ENCODE results near the gene RAC3.
A peak's percentile ranks its signal among the peaks of the same experiment; 100 is the strongest.

RAC3 gene

GRCh38 chr17:82009413-82009812, 22.1 kb upstream of the RAC3 start:
- TF ChIP-seq CTCF (IDR thresholded peaks at IDR 0.05; ENCODE audit: insufficient read depth, low read depth, low read length, missing control alignments), result no peak
- DNase-seq (ENCODE audit: low read depth), result no peak
- no peak overlapping the region for H3K4me3 ChIP-seq (ENCODE audit: low read length)

DNA sequence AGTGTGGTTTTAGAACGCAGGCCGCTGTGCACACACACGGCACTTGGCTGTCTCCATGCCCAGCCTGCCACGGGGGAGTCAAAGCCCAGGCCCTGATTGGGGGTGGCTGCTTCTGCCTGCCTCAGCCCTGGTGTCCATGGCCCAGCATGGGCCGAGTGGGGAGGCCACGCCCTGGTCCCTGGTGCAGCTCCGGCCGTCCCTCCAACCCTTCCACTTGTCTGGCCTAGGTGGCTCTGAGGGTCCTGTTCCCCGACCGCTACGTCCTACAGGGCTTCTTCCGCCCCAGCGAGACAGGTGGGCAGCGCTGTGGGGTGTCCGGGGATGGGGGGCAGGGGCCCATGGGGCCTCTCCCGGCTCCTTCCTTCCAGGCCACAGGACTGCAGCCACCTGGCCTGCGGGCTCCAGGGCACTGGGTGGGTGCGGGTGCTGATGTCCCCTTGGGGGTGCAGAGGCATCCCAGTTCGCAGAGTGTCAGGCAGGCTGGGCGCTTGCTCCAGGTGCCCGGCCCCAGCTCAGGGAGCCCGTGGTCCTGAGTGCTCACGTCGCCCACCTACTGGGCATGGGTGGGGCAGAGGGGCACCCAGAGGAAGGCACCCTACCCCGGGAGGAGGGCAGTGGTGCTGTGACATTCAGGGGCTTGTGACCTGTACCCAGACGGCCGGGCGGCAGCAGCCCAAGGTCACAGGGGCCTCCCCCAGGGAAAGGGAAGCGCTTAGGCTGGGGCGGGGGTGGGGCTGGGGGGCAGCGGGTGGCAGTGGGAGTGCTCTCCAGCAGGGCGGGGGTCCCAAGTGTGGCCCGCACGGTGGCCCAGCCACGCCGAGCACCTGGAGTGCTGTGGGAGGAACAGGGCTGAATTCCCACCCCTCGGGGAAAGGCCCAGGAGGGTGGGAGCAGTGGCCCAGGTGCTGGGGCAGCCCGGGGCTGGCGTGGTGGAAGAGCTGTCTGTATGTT, 20.6 kb upstream of the RAC3 start:
- H3K4me3 ChIP-seq (ENCODE audit: low read length), result no peak overlapping the region
- TF ChIP-seq CTCF (IDR thresholded peaks at IDR 0.05; ENCODE audit: insufficient read depth, low read depth, low read length, missing control alignments), result no peak
- no peak for DNase-seq (ENCODE audit: low read depth)

DNA sequence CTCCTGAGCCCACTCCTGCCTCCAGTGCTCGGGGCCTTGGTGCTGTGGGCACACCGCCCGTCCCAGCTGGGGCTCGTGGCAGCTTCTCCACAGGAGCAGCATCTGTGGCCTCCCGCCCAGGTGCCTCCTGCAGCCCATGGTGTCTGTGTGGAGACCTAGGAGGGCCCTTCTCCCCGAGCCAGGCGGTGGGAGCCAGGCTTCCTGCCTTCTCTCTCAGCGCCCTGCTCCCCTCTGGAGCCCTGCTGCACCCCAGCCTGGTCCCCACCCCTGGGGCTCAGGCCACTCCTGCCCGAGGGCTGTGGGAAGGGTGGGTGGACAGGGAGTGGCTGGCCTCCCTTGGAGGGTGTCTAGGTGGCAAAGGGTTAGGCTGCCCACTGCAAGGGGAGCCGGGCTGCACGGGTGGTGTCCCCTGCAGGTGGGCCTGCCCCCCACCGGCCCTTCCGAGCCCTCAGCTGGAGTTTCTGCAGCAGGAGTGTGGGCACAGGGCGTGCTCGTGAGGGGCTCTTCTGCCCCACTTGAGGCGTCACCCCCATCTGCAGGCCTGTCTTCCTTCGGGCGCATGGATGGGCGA, 19.8 kb upstream of the RAC3 start:
- DNase-seq (ENCODE audit: low read depth), result no peak
- TF ChIP-seq CTCF (IDR thresholded peaks at IDR 0.05; ENCODE audit: insufficient read depth, low read depth, low read length, missing control alignments), result no peak
- H3K4me3 ChIP-seq (ENCODE audit: low read length), result no peak overlapping the region

DNA sequence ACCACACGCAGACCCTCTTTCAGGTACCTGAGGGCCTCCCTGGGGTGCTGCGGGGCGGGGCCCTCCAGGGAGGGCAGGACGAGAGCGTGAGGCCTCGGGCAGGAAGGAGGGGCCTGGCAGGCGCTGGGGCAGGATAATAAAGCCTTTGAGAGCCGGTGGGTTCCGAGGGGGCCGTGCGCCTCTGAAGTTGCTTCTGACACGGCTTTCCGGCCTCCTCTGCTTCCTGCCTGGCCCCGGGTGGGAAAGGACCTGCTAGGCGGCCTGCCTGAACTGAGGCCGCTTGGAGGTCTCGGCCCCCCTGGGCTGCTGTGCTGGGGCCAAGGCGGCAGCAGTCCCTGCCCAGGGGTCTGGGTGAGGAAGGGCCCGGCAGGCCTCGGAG, 19.2 kb upstream of the RAC3 start:
- no peak for DNase-seq (ENCODE audit: low read depth)
- TF ChIP-seq CTCF (IDR thresholded peaks at IDR 0.05; ENCODE audit: insufficient read depth, low read depth, low read length, missing control alignments), result no peak
- H3K4me3 ChIP-seq (ENCODE audit: low read length), result no peak overlapping the region

GRCh38 chr17:82012640-82013295, 18.7 kb upstream of the RAC3 start:
- H3K4me3 ChIP-seq (ENCODE audit: low read length), result no peak overlapping the region
- TF ChIP-seq CTCF (IDR thresholded peaks at IDR 0.05; ENCODE audit: insufficient read depth, low read depth, low read length, missing control alignments), result no peak
- no peak for DNase-seq (ENCODE audit: low read depth)

DNA sequence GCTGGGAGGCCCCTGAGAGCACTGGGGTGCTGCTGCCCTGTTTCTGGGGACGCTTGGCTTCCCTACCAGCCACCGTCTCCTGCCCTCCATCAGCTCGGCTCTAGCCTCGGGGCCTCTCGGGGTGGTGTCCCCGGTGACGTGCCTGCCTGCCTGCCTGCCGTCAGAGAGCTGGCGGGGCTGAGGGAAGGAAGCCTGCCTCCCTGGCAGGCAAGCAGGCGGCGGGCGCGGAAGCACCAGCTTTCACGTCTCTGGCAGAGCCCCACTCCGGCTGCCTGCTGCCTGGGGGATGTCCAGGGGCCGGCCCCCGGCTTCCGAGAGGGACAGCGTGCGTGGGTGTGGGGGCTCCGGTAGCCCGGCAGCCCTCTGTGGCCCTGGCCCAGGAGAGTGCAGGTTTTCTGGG, 18.1 kb upstream of the RAC3 start:
- peak; percentile 64 for DNase-seq (ENCODE audit: low read depth)
- no peak overlapping the region for H3K4me3 ChIP-seq (ENCODE audit: low read length)
- no peak for TF ChIP-seq CTCF (IDR thresholded peaks at IDR 0.05; ENCODE audit: insufficient read depth, low read depth, low read length, missing control alignments)
